ENCODE results near the gene SKAP2.

Gene SKAP2

GRCh38 chr7:26630941-26631580, 233.3 kb downstream of the SKAP2 start:
- no peak for DNase-seq

GRCh38 chr7:26630361-26630760, 234.0 kb downstream of the SKAP2 start:
- DNase-seq, result no peak

- no peak for DNase-seq
These were observed 234.7 kb downstream of the SKAP2 start for GRCh38 chr7:26629696-26630095.

GRCh38 chr7:26627891-26628341, 236.5 kb downstream of the SKAP2 start:
- DNase-seq, result no peak

GRCh38 chr7:26627221-26627620, 237.2 kb downstream of the SKAP2 start:
- no peak for DNase-seq

GRCh38 chr7:26626687-26627086, 237.7 kb downstream of the SKAP2 start:
- DNase-seq, result no peak

GRCh38 chr7:26626156-26626555, 238.2 kb downstream of the SKAP2 start:
- no peak for DNase-seq

GRCh38 chr7:26625286-26625685, 239.1 kb downstream of the SKAP2 start:
- DNase-seq, result no peak

GRCh38 chr7:26624839-26625238, 239.6 kb downstream of the SKAP2 start:
- DNase-seq, result no peak

- DNase-seq, result no peak
These were observed 240.0 kb downstream of the SKAP2 start for GRCh38 chr7:26624431-26624830.

GRCh38 chr7:26620352-26620751, 244.0 kb downstream of the SKAP2 start:
- DNase-seq, result no peak

- no peak for DNase-seq
These were observed 244.9 kb downstream of the SKAP2 start for GRCh38 chr7:26619348-26619984.

GRCh38 chr7:26618898-26619297, 245.5 kb downstream of the SKAP2 start:
- no peak for DNase-seq

GRCh38 chr7:26618449-26618848, 245.9 kb downstream of the SKAP2 start:
- DNase-seq, result no peak

Measured in CD4-positive, alpha-beta T cell treated with Interleukin-4 for 4 hours (primary cell).